OCI-LY7 (cell line): ENCODE data around the gene SNIP1. TPM values are rescaled to one million over a fixed set of nuclear protein-coding genes. Genes with fewer than 3 reads are reported as not detected.
"Not testable (repeated sequence)": the region's sequence is repeated elsewhere in the genome, so short reads cannot be mapped to it uniquely, and the experiment has no call there.

Source experiments
- BruUV-seq: library from RNA; stranded (reverse); fragments of 400-500 nt; replicated peaks from 2 replicates; lab custom pipeline; 2021; lab: Mats Ljungman, UMichigan
- CTCF ChIA-PET: fragments of 300-600 bp; sonication (Branson Sonifier 250); formaldehyde crosslinking; loops from one replicate; lab custom pipeline; 2022; ENCODE audit warnings: antibody characterized with exemption; ENCODE audit not compliant: unreplicated experiment; lab: Charles Lee
- POLR2A ChIA-PET: fragments of 300-600 bp; sonication (Branson Sonifier 250); formaldehyde crosslinking; loops from one replicate; lab custom pipeline; 2022; ENCODE audit warnings: antibody characterized with exemption; lab: Charles Lee
- DNase-seq: peaks from one replicate; pipeline ENCODE4 v3.0.0-alpha.2; 2015; ENCODE audit warnings: low spot score
- H2AFZ ChIP-seq: fragments of 200-600 bp; sonication (generic), shearing (Covaris generic); 2 replicates; pipeline ENCODE4 v1.6.1; 2014; ENCODE audit warnings: mild to moderate bottlenecking, antibody characterized with exemption, low read length, moderate library complexity
- H3K27ac ChIP-seq: fragments of 200-600 bp; sonication (generic); 2 replicates; pipeline ENCODE4 v1.5.1; 2014; ENCODE audit warnings: mixed run types, low read depth, mild to moderate bottlenecking, moderate library complexity, low read length, inconsistent platforms; ENCODE audit not compliant: poor library complexity, severe bottlenecking
- H3K36me3 ChIP-seq: fragments of 200-600 bp; sonication (generic); 2 replicates; pipeline ENCODE4 v1.6.1; 2014; ENCODE audit warnings: mild to moderate bottlenecking, antibody characterized with exemption, low read length, moderate library complexity, mixed read lengths; ENCODE audit not compliant: insufficient read depth
- H3K4me1 ChIP-seq: fragments of 200-600 bp; sonication (generic); 2 replicates; pipeline ENCODE4 v1.5.1; 2014; ENCODE audit warnings: mild to moderate bottlenecking, low read length; ENCODE audit not compliant: insufficient read depth, poor library complexity, severe bottlenecking
- H3K4me2 ChIP-seq: fragments of 200-600 bp; sonication (generic); 2 replicates; pipeline ENCODE4 v1.6.1; 2014; ENCODE audit warnings: mild to moderate bottlenecking, low read length
- H3K4me3 ChIP-seq: fragments of 200-600 bp; sonication (generic); 2 replicates; pipeline ENCODE4 v1.5.1; 2014; ENCODE audit warnings: mild to moderate bottlenecking, low read depth, low read length; ENCODE audit not compliant: poor library complexity, severe bottlenecking
- H3K79me2 ChIP-seq: fragments of 200-600 bp; sonication (generic); 2 replicates; pipeline ENCODE4 v1.6.1; 2016; ENCODE audit warnings: low read depth, mild to moderate bottlenecking, low read length, moderate library complexity, mixed read lengths; ENCODE audit not compliant: insufficient read depth
- H3K9me2 ChIP-seq: fragments of 200-600 bp; sonication (generic); 2 replicates; pipeline ENCODE4 v1.6.1; 2016; ENCODE audit warnings: mild to moderate bottlenecking, low read length, mixed read lengths; ENCODE audit not compliant: insufficient read depth
- H3K9me3 ChIP-seq: fragments of 200-600 bp; sonication (generic); 2 replicates; pipeline ENCODE4 v1.6.1; 2014; ENCODE audit warnings: mild to moderate bottlenecking, mixed run types, low read length, mixed read lengths
- H4K20me1 ChIP-seq: fragments of 200-600 bp; sonication (generic); 2 replicates; pipeline ENCODE4 v1.6.1; 2014; ENCODE audit warnings: mild to moderate bottlenecking, antibody characterized with exemption, low read length, moderate library complexity, mixed read lengths; ENCODE audit not compliant: insufficient read depth
- CTCF ChIP-seq: fragments of 200-600 bp; sonication (generic); conservative IDR thresholded peaks from 2 replicates; pipeline ENCODE4 v1.5.1; 2014; ENCODE audit warnings: mild to moderate bottlenecking, antibody characterized with exemption, low read length, moderate library complexity, mixed read lengths
- EZH2phosphoT487 ChIP-seq: fragments of 200-600 bp; sonication (generic); IDR thresholded peaks from 2 replicates; pipeline ENCODE4 v1.6.1; 2018; ENCODE audit warnings: low read depth, borderline replicate concordance, mild to moderate bottlenecking, mixed run types, antibody characterized with exemption, low read length, moderate library complexity, mixed read lengths
- intact Hi-C: fragments of 100-400 bp; cut with micrococcal nuclease; formaldehyde crosslinking; loops from one replicate; pipeline ENCODE4 v1.10.0; 2022; ENCODE audit not compliant: unreplicated experiment
- total RNA-seq, 2 experiments: library from RNA; depleted of rRNA in 1 of 2; stranded (reverse); fragments of >200 nt in 1 of 2; shearing (Covaris generic) in 1 of 2; gene quantifications; 2 replicates each; pipeline ENCODE4 v1.2.3, GENCODE V29; 2014 to 2022

Gene SNIP1
- total RNA-seq, 2 experiments from 2014 or later = 14.7 to 24.2 TPM

GRCh38 chr1:37513795-37514349 is 40.2 kb downstream of the SNIP1 start:
- Histone ChIP-seq H3K27ac (no peak overlapping the region), H3K4me3 (peak overlapping the region; percentile 82), H3K9me3 (no peaks in the 10 kb centered on the region), H4K20me1 (peaks cover 10% of the 10 kb centered on the region; the same call in 1 of the 2 replicates), H3K4me1 (peaks cover 16% of the 10 kb centered on the region), H3K9me2 (no peaks in the 10 kb centered on the region), H3K36me3 (peaks cover 31% of the 10 kb centered on the region), H2AFZ (peak overlapping the region; percentile 59; the same call in 1 of the 2 replicates), H3K4me2 (peak overlapping the region; percentile 90), H3K79me2 (peaks cover 13% of the 10 kb centered on the region; the same call in 1 of the 2 replicates)
- intact Hi-C loops = loop anchor here (2.0 to 5.0 kb wide), 2 partner anchors 39 to 178 kb away; partner anchors contain the start of genes CDCA8 and ZC3H12A
- no peak for TF ChIP-seq EZH2phosphoT487
- POLR2A ChIA-PET = interaction anchor here (0.5 to 1.5 kb wide), 7 partner anchors 23 to 1160 kb away, joined by 3 to 8 read pairs (median 6); no protein-coding TSS in a partner anchor
- CTCF ChIA-PET = interaction anchor here (0.7 to 0.8 kb wide), 3 partner anchors 36 to 176 kb away, joined by 3 to 4 read pairs (median 3); partner anchors contain the start of gene GNL2
- BruUV-seq = no TSS peak
- DNase-seq = peak; percentile 69

- peak; percentile 32 for DNase-seq
- Histone ChIP-seq H3K79me2 (peaks cover 13% of the 10 kb centered on the region; the same call in 1 of the 2 replicates), H3K9me3 (no peaks in the 10 kb centered on the region), H3K4me1 (peaks cover 20% of the 10 kb centered on the region), H4K20me1 (peaks cover 10% of the 10 kb centered on the region; the same call in 1 of the 2 replicates), H3K36me3 (peaks cover 76% of the 10 kb centered on the region), H3K27ac (no peak overlapping the region), H3K4me3 (no peak overlapping the region), H3K9me2 (no peaks in the 10 kb centered on the region), H3K4me2 (no peak overlapping the region), H2AFZ (no peak overlapping the region)
- BruUV-seq = no TSS peak
- intact Hi-C loops = no loop called here
- POLR2A ChIA-PET = no interaction called here
- CTCF ChIA-PET = no interaction called here
- TF ChIP-seq CTCF (peak; percentile 68), EZH2phosphoT487 (no peak)
Measured at GRCh38 chr1:37509181-37509580, 44.9 kb downstream of the SNIP1 start.

GRCh38 chr1:37506740-37507139 is 47.4 kb downstream of the SNIP1 start:
- Histone ChIP-seq H4K20me1 (no peaks in the 10 kb centered on the region), H3K27ac (no peak overlapping the region), H3K4me1 (peaks cover 12% of the 10 kb centered on the region), H3K79me2 (no peaks in the 10 kb centered on the region), H2AFZ (no peak overlapping the region), H3K4me3 (no peak overlapping the region), H3K9me2 (no peaks in the 10 kb centered on the region), H3K36me3 (peaks cover 80% of the 10 kb centered on the region), H3K4me2 (no peak overlapping the region), H3K9me3 (no peaks in the 10 kb centered on the region)
- TF ChIP-seq CTCF (no peak), EZH2phosphoT487 (no peak)
- POLR2A ChIA-PET = interaction anchor here (0.7 kb wide), 1 partner anchor 89 kb away, joined by 3 read pairs; no protein-coding TSS in a partner anchor
- CTCF ChIA-PET = no interaction called here
- no peak for DNase-seq
- no TSS peak for BruUV-seq
- intact Hi-C loops = no loop called here

- H3K79me2 ChIP-seq, H3K9me2 ChIP-seq, H3K27ac ChIP-seq, H3K9me3 ChIP-seq, H3K4me1 ChIP-seq, DNase-seq, H3K4me3 ChIP-seq, CTCF ChIA-PET, H4K20me1 ChIP-seq, intact Hi-C loops, H3K4me2 ChIP-seq, BruUV-seq, H2AFZ ChIP-seq: not testable (repeated sequence)
- POLR2A ChIA-PET = interaction anchor here (0.7 to 1.1 kb wide), 2 partner anchors 10 to 1864 kb away, joined by 3 read pairs; no protein-coding TSS in a partner anchor
- peaks cover 89% of the 10 kb centered on the region for H3K36me3 ChIP-seq
Measured at GRCh38 chr1:37502791-37503190, 51.3 kb downstream of the SNIP1 start.
